K562 (cell line): ENCODE data around the gene DYDC1. TPM values are rescaled to one million over a fixed set of nuclear protein-coding genes. Genes with fewer than 3 reads are reported as not detected.

ENCODE experiments used
- CUX1 ChIP-seq: fragments of 200-800 bp; sonication (Bioruptor generic); IDR thresholded peaks from 2 replicates; pipeline ENCODE4 v1.6.1; 2016; ENCODE audit warnings: missing genetic modification characterization, missing compliant biosample characterization
- E2F6 ChIP-seq, 2 experiments: IDR thresholded peaks; 2 replicates each; pipeline ENCODE4 v1.6.1; 2011; ENCODE audit warnings: borderline replicate concordance in 1 of 2, control low read depth in 1 of 2, low read depth in 1 of 2, low read length in 1 of 2, mild to moderate bottlenecking in 1 of 2, mixed read lengths in 1 of 2, moderate library complexity in 1 of 2; ENCODE audit not compliant: insufficient read depth in 1 of 2, insufficient read length in 1 of 2, poor library complexity in 1 of 2, severe bottlenecking in 1 of 2; ENCODE audit errors: extremely low read depth in 1 of 2
- MGA ChIP-seq: fragments of 450-650 bp; IDR thresholded peaks from 2 replicates; pipeline ENCODE4 v1.6.1; 2016; ENCODE audit warnings: mild to moderate bottlenecking, moderate library complexity
- SRF ChIP-seq, 2 experiments: fragments of 250-450, 450-650 bp in 1 of 2; sonication (Bioruptor Pico) in 1 of 2; sonication (generic) in 1 of 2; formaldehyde crosslinking; IDR thresholded peaks; 2 replicates each; pipeline versions ENCODE4 v1.5.0 to v1.5.1; 2020 to 2022; ENCODE audit warnings: mild to moderate bottlenecking in 1 of 2, missing genetic modification reagents in 1 of 2
- TBL1XR1 ChIP-seq, 2 experiments: IDR thresholded peaks; 2 replicates each; pipeline ENCODE4 v1.6.1; 2012; ENCODE audit warnings: improper control_type of control experiment in 2 of 2, low read length in 2 of 2, mild to moderate bottlenecking in 1 of 2
- ZNF24 ChIP-seq: fragments of 450-650 bp; IDR thresholded peaks from 2 replicates; pipeline ENCODE4 v1.6.1; 2016
- ZNF717 ChIP-seq: fragments of 250-450 bp; sonication (Bioruptor Pico); IDR thresholded peaks from 2 replicates; pipeline ENCODE4 v1.5.0; 2021
- polyA plus RNA-seq, 8 experiments: library from polyadenylated mRNA; depleted of rRNA in 4 of 8; stranded (reverse) in 5 of 8; unstranded in 3 of 8; fragments of >200 nt; fragmentation: Nextera tagmentation in 2 of 8; fragmentation: Illumina TruSeq in 1 of 8; extraction: Ambion mirVana in 2 of 8; extraction: Trizol in 1 of 8; gene quantifications; 2 replicates each; pipeline versions ENCODE4 v1.2.1 to v1.2.3, GENCODE V29; 2011 to 2014; ENCODE audit warnings: inconsistent platforms in 1 of 8, missing spikeins in 1 of 8
- total RNA-seq, 7 experiments: library from RNA; depleted of rRNA in 6 of 7; stranded (reverse); fragments of >200 nt in 6 of 7; fragmentation: Illumina TruSeq in 2 of 7; extraction: Trizol in 2 of 7; gene quantifications; 2 replicates each; pipeline versions ENCODE4 v1.2.1 to v1.2.3, GENCODE V29; 2011 to 2021; ENCODE audit warnings: low replicate concordance in 1 of 7

Gene DYDC1
- total and polyA plus RNA-seq, 9 of the 15 experiments (the other 6 are each of a cell fraction or from before 2014, with no cell fraction given) = not detected

DNA sequence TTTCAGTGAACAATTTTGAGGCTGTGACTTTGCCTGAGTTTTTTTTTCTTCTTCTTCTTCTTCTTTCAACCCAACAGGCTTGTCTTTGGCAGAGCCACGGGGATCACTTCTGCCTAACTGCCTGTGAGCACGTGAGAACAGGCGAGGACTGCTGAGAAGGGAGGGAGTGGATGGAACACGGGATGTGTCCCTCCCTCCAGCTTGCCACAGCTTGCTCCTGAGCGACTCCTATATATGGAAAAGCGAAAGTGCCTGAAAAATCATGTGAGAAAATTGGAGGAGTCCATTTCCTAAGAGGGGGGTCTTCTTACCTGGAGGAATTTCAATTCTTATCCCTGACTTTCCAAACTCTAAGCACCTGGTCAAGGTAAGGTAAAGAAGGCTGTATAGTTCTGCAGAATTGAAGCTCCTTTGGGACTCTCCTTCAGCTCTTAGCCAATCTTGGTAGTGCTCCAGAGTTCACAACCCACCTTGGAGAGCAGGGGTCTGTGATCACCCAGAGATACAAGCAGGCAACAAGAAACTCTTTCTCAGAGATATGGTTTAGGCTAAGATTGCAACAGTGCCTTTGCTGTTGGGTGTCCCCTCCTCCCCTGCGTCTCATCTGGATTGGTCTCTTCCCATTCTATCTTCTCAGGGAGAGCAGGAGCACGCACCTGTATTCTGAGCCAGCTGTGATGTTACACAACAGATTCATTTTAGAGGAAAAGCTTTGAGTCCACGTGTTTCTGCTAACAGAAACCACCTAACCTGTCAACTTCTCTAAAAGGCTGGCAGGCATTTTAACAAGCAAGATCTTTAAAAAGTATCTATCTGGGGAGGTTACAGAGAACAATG lies 66.9 kb downstream of the DYDC1 start, which contains the start of gene MAT1A (continued):
- TF ChIP-seq TBL1XR1 (IDR thresholded peaks at IDR 0.05; ENCODE audit: low read length in 2 of 2) (no peak), MGA (peak; percentile 90), CUX1 (CRISPR knock-in tag) (no peak), ZNF24 (no peak), ZNF717 (CRISPR knock-in tag) (no peak), E2F6 (IDR thresholded peaks at IDR 0.05; ENCODE audit: borderline replicate concordance in 1 of 2, extremely low read depth in 1 of 2, insufficient read depth in 1 of 2, insufficient read length in 1 of 2, low read depth in 1 of 2, low read length in 1 of 2, poor library complexity in 1 of 2, severe bottlenecking in 1 of 2) (peak; percentile 22 to 72), SRF (CRISPR knock-in tag; IDR thresholded peaks at IDR 0.05) (peak in 1 of 2 experiments; percentile 75; a peak in 1 of 4 replicates)
